ENCODE data around the gene CNTF.
"Not testable (repeated sequence)": the region's sequence is repeated elsewhere in the genome, so short reads cannot be mapped to it uniquely, and the experiment has no call there.

Gene CNTF, protein sequence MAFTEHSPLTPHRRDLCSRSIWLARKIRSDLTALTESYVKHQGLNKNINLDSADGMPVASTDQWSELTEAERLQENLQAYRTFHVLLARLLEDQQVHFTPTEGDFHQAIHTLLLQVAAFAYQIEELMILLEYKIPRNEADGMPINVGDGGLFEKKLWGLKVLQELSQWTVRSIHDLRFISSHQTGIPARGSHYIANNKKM

DNA sequence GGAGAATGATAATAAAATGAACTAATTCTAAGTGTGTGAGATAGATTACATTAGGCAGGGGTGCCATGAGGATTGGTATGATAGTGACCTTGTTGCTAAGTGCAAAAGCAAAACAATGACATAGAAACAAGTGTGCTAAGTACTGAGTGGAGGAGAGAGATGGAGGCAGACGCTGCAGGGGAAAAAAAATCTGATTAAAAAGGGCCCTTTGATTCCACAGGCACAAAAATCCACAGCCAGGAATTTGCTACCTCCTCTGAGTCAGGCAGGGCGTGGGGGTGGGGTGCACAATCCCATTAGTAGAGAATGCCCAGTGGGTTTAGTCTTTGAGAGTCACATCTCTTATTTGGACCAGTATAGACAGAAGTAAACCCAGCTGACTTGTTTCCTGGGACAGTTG lies at the start of gene CNTF:
Gene CNTF, plus strand, starts transcription at position 322 of the 400 bp plus-strand sequence. CDS start 88 bp downstream, outside the sequence.
- no peak for DNase-seq (ENCODE audit: low read depth in 2 of 2, low spot score in 1 of 2)

DNA sequence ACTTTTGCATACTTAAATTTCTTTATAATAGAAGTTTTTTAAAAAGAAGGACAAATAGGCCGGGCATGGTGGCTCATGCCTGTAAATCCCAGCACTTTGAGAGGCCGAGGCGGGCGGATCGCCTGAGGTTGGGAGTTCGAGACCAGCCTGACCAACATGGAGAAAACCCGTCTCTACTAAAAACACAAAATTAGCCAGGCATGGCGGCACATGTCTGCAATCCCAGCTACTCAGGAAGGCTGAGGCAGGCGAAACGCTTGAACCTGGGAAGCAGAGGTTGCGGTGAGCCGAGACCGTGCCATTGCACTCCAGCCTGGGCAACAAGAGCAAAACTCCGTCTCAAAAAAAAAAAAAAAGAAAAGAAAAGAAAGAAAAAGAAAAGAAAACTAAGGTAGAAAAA lies 49.6 kb upstream of the CNTF start:
- DNase-seq (ENCODE audit: low read depth in 2 of 2, low spot score in 1 of 2): not testable (repeated sequence)

DNA sequence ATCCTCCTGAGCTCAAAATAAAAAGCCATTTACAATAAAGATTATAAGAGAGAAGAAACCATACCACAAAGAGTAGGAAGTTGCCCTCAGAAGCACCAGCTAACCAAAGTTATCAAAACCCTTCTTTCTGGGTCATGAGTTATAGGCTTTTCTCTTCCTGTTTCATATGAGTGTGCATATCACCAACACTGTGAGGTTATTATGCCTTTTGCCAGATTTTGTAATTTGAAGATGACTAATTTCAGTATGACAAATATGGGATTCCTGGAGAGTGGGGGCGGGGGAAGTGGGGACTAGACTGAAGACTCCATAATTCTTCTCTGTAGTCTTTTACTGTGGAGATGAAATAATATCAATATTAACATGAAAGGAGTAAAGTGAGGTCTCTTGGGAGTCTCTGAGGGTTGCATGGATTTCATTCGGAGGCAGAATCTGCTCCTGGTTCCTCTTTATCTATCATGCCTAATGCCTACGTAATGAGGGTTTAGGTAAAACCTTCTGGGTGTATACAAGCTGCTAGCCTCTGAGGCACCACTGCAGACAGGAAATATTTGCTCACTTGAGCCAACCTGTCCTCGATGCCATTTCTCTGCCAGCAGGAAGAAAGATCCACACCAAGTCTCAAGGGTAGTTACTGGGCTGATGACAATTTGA lies 48.9 kb upstream of the CNTF start:
- DNase-seq (ENCODE audit: low read depth in 2 of 2, low spot score in 1 of 2): peak in 1 of 2 donors; percentile 39

DNA sequence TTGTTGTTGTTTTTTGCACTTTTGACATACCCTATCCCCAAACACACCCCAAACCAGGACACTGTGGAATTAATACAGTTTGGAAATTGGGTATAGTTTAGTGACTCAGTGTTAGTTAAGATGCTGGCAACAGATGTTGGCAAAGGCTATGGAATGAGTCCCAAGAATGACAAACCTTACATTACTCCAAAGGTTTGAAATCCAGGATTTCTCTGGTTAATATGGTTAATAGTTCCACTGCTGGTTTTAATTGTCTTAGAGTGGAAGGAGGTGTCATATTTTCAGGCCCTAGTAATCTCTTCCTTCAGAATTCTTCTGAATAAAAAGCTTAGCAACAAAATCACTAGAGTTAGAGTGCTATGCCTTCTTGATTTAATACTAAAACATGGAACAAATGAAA lies 47.6 kb upstream of the CNTF start:
- no peak for DNase-seq (ENCODE audit: low read depth in 2 of 2, low spot score in 1 of 2)

DNA sequence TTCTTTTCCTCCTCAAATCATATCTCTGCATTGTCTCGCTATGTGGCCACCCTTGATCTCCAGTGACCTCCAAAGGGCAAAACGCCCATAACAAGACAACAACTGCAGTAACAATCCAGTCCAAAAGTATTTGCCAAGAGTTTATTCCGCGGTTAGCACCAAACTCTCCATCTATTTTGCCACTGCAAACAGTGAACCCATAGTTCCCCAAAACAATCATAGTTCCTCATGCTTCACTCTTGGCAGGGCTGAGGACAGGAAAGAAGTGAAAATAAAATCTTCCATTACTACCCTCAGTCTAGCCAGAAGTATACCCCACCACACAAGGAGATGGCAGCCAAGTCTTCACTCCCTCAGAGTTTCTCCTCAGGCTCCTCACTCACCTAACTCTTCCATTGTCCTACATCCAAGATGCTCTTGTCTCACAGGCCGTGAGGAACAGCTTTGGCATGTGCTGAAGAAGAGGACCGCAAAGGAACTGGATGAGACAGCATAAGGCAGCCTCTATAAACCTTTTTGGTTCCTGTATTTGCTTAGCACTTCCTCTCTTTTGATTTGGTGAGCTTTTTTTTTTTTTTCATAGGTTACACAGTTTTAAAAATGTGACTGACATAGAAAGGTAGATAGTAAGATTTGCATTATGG lies 47.0 kb upstream of the CNTF start, which contains the start of gene LPXN:
Gene LPXN, minus strand, starts transcription at position 480 of the 644 bp plus-strand sequence. Its CDS starts 84 bp downstream, at position 396.
- DNase-seq (ENCODE audit: low read depth in 2 of 2, low spot score in 1 of 2): no peak

DNA sequence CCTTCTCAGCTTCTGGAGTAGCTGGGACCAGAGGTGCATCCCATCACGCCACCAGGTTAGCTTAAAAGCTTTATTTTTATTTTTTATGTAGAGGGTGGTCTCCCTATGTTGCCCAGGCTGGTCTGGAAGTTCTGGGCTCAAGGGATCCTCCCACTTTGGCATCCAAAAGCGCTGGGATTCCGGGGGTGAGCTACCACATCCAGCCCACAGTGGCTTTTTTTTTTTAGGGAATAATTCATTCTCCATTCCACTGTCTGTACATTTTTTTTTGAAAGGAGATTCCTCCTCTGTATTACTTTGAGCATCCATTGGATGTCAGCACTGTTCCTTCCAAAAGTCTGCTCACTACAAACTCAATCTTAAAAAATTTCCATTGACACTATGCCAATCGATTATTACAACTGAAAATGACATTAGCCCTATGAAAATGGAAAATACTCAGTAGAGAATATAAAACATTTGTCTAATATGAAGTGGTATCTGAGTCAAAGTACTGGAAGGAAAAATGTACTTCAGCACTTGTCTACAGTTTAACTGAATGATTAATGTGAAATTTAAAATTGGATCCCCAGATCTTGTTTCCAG lies 45.5 kb upstream of the CNTF start:
- DNase-seq (ENCODE audit: low read depth in 2 of 2, low spot score in 1 of 2): no peak

DNA sequence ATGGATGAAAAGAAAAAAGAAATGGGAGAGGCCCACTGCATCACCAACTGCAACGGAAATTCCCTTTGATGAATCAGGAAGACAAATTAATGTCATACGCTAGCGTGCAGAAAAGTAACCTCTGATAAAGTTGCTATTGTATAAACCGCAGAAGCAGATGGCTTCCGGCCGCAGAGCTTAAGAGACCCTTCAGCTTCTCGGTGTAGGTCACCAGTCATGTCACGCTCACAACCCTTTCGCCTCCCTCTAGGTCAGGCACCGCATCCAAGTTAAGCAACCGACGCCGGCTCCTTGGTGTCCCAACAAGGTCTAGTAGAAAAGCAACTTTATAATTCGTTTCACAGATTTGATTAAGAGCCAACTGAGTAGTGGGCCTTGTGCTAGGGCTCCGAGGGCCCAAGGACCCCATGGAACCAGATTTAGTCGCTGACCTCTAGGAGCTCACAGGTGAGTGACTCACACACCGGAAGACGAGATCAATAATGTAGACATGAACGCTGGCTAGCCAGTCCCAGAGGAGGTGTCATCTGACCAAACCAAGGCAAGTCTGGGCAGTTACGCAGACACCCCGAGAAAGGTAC lies 44.8 kb upstream of the CNTF start:
- peak; percentile 58 to 65 for DNase-seq (ENCODE audit: low read depth in 2 of 2, low spot score in 1 of 2)

DNA sequence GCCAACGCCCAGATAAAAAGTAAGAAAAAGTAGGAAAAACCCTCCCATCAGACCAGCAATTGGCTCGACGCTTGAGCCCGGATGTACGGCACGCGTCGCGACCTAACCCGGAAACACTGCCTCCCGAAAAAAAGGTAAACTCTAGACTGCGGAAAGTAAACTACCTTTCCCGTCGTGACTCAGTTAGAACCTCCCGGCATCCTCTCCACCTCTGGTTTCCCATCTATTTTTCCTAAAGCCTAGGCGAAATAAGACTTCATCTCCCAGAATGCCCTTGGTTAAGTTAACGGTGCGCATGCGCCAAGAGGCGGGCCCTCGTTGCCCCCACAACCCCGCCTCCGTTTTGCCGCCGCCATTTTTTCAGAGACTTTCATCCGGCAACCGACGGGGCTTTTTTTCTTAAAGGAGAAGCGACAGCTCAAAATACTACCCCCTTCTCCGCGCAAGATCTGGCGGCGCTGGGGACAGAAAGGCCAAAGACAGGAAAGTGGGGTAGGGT lies 44.3 kb upstream of the CNTF start:
- peak; percentile 88 to 89 for DNase-seq (ENCODE audit: low read depth in 2 of 2, low spot score in 1 of 2)

DNA sequence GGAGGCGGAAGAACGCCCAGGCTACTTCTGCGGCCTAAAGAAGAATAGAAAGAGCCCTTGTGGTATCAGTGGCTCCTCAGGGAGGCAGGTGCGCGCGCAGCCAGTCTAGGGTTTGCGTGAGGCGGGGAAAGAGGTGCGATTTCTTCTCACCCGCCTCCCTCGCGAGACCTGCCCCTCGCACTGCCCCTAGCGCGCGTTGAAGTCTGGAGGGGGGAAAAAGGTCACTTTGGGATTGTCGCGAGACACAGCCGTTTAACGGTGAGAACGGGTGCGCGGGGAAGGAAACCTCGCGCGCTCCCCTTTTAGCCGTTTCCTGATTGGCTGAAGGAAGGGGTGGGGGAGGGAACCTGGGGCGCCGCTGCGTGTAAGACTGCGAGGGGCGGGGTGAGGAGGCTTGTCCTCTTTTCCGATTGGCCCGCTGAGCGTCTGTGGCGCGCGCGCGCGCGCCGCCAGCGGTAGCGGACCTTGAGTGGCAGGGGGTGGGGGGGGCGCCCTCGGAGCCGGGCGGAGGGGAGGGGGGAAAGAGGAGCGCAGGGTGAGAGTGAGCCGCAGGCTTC lies 43.8 kb upstream of the CNTF start, which contains the start of gene ZFP91:
Gene ZFP91, plus strand, starts transcription at position 429 of the 557 bp plus-strand sequence. CDS start 219 bp downstream, outside the sequence.
- DNase-seq (ENCODE audit: low read depth in 2 of 2, low spot score in 1 of 2): peak; percentile 90 to 97

DNA sequence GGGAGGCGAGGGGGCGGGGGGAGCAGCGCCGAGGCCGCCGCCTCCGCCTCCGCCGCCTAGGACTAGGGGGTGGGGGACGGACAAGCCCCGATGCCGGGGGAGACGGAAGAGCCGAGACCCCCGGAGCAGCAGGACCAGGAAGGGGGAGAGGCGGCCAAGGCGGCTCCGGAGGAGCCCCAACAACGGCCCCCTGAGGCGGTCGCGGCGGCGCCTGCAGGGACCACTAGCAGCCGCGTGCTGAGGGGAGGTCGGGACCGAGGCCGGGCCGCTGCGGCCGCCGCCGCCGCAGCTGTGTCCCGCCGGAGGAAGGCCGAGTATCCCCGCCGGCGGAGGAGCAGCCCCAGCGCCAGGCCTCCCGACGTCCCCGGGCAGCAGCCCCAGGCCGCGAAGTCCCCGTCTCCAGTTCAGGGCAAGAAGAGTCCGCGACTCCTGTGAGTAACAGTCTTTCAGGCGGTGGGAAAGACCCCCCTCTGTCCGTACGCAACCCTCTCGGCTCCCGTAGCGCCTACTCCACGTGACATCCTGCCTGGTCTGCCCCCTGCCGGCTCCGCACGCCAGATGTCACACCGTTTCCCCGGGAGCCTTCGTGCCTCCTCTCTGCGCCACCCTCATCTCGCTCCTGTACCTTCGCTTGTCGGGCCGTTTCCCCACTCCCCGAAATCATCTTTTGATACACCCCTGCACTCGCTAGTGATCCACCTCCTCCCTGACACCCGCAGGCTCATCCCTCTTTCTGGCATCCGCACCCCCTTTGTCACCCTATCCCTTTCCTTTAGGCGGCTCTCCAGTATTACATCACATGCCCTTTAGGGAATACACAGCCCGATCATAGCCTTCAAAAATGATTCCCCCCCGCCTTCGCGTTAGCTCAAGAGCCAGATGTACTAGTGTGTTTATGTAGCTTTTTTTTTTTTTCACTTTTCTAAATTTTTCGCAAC lies 43.0 kb upstream of the CNTF start:
- DNase-seq (ENCODE audit: low read depth in 2 of 2, low spot score in 1 of 2): peak; percentile 88 to 90

DNA sequence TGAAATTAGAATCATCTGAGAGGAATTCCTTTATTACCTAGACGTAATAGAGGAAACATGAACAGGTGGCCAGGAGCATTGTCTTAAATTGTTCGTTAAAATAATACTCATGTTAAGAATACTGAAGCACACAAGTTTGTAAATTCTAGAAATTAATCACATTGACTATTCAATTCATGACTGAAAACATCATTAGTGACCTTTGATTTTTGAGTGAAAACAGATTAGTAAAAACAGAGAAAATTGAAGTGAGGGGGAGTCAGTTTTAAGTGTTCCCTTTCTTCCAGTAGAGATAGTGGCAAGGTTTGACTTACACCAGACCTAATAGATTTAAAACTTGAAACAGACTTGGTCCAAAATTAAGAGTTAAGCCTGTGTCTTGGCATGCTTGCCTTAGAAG lies 42.2 kb upstream of the CNTF start:
- no peak for DNase-seq (ENCODE audit: low read depth in 2 of 2, low spot score in 1 of 2)

DNA sequence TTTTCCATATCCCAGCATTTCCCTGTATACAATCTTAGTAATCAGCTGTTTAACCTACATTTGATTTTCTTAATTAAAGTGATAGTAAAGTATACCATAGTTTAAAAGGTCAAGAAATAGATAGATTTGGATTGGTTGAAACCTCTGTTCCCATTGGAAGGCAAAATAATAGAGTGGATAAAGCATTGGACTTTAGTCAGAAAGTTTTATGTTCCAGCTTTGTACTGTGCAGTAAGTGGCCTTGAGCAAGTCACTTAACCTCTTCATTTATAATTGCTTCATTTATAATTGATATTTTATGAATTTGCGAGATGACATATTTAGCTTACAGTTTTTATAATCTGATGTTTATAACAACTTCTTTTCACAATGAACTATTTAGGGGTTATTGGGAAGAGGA lies 40.0 kb upstream of the CNTF start:
- DNase-seq (ENCODE audit: low read depth in 2 of 2, low spot score in 1 of 2): no peak

DNA sequence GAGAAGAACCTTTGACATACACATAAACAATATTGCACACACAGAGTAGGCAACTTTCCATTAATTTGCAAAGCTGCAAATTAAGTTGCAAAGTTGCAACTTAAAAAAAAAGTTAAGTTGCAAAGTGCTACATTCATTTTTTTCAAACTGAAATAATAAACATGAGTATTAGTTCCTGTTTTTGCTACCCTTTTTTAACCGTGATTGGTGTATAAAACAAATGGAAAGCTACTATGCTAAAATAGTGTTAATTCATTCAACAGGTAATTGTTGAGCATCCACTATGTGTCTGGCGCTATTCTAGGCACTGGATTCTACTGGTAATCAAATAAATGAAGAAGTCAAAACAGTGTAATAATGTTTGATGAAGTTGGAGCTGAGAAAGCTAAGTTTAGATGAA lies 35.5 kb upstream of the CNTF start:
- no peak for DNase-seq (ENCODE audit: low read depth in 2 of 2, low spot score in 1 of 2)

DNA sequence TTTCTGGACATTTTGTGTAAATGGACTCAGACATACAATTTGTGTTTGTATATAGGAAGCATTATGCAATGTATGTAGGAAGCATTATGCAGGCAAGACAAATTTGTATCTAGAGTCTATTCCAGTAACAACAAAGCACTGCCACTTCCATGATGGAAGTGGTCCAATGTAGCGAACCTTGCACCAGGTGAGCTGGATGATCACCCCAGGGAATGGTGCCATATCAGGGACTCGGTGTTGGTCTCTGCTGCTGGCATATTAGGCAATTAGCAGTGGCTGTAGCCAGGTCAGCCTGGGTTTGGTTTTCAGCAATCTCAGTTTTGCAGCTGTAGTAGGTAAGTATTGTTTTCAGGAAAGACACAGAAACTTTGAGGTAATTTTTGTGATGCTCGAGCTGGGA lies 30.8 kb upstream of the CNTF start:
- no peak for DNase-seq (ENCODE audit: low read depth in 2 of 2, low spot score in 1 of 2)

DNA sequence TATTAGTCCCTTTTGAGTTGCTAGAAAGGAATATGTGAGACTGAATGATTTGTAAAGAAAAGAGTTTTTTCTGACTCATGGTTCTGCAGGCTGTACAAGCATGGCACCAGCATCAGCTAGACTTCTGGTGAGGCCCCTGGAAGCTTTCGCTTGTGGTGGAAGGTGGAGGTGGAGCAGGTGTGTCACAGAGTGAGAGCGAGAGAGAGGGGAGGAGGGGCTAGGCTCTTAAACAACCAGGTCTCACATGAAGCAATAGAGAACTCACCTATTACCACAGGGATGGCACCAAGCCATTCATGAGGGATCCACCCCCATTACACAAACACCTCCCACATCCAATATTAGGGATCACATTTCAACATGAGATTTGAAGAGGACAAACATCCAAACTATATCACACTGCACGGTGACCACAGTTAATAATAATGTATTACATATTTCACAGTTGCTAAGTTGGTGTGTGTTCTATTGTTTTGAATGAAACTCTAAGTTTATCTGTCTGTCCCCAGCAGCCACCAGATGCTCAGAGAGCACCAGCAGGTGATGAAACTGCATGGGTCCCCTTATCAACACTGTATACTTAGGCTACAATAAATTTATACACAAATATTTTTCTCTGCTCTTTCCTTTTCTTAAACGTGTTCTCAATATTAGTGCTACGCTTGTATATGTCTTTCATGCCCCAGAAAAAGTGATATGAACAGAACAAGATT lies 29.5 kb upstream of the CNTF start:
- DNase-seq (ENCODE audit: low read depth in 2 of 2, low spot score in 1 of 2): peak in 1 of 2 donors; percentile 24

DNA sequence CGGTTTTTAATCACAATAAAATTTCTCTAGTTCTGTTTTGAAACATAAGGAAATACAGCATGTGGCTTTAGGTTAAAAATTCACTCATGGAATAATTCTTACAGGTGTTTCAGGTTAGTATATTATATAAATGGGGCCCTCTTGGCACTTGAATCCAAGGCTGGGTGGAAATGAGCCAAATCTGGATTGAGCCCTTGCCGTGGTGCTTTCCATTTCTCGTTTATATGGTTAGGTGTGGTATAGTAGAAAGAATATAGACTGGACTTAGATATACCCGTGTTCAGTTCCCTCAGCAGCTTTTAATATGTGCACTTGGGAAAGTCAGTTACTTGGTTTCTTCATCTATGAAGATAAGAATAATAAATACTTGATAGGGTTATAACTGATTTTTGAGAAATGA lies 27.6 kb upstream of the CNTF start:
- no peak for DNase-seq (ENCODE audit: low read depth in 2 of 2, low spot score in 1 of 2)

DNA sequence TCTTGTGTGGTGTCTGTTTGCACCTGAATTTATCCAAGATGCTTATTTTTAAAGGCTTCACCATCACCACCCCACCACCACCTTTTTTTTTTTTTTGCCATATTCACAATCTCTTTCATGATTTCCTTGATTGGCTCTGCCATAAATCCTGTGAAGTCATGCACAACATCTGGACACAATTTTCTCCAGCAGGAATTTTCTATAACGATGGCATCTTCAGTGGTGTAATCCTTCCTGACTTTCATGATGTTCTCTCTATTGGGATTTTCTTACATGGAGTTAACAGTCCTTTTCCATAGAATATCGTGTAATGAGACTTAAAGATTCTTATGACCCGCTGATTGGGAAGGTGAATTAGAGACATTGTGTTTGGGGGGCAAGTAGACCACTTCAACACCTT lies 25.8 kb upstream of the CNTF start:
- DNase-seq (ENCODE audit: low read depth in 2 of 2, low spot score in 1 of 2): no peak

DNA sequence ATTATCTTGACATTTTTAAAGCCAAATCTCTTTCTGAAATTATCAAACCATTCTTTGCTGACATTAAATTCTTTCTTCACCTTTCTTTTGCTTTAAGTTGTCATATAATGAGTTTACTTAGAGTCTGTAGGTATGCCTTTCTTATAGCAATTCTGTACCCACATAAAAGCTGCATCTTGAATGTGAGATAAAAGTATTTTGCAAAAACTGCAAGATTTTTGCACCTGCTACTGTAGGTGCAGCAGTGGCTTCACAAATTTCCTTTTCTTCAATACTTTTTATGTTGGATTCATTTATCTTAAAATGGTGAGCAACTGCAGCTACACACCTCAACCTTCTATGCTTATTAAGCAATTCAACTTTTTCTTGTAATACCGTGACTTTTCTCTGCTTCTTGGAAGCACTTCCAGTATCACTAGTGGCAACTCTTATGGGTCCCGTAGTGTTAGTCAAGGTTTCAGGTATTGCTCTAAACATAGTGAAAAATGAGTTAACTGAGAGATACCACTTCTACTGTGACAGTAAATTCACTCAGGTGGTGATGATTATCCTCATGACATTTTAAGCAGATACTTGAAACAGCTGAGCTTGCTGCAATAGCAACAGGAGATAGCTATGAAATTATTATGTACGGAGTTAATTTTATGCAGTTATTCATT lies 24.9 kb upstream of the CNTF start:
- DNase-seq (ENCODE audit: low read depth in 2 of 2, low spot score in 1 of 2): no peak

DNA sequence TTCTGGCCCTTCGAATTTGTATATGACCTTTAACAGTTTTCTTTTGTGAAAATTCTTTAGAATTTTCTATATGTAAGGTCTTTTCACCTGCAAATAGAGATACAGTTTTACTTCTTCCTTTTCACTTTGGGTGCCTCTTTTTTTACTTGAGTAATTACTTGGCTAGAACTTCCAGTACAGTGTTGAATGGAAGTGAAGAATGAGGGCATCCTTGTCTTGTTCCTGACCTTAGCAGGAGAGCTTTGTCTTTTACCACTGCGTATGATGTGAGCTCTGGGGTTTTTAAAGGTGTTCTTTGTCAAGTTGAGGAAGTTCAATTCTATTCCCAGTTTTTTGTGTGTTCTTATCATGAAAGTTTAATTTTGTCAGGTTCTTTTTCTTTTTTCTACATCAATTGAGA lies 22.0 kb upstream of the CNTF start:
- no peak for DNase-seq (ENCODE audit: low read depth in 2 of 2, low spot score in 1 of 2)

All from stimulated activated CD8-positive, alpha-beta memory T cell treated with anti-CD3 and anti-CD28 coated beads, Interleukin-4, amount 100 ng/mL, for 4 hours (primary cell).